Osteocyte (in vitro differentiated cells): Measurements from ENCODE around the gene WDR75. TPM values are rescaled to one million over a fixed set of nuclear protein-coding genes. Genes with fewer than 3 reads are reported as not detected.

Experiments
- DNase-seq: peaks from one replicate; pipeline ENCODE4 v3.0.0; 2021; ENCODE audit warnings: mixed read lengths; ENCODE audit not compliant: unreplicated experiment; ENCODE audit errors: extremely low spot score
- H3K27ac Mint-ChIP-seq: one replicate; pipeline ENCODE4 v1.8.0; 2021; ENCODE audit warnings: mild to moderate bottlenecking, mixed read lengths; ENCODE audit not compliant: unreplicated experiment
- H3K27me3 Mint-ChIP-seq: one replicate; pipeline ENCODE4 v1.8.0; 2021; ENCODE audit warnings: mixed read lengths; ENCODE audit not compliant: unreplicated experiment
- H3K36me3 Mint-ChIP-seq: one replicate; pipeline ENCODE4 v1.8.0; 2021; ENCODE audit warnings: mixed read lengths; ENCODE audit not compliant: unreplicated experiment
- H3K4me1 Mint-ChIP-seq: one replicate; pipeline ENCODE4 v1.8.0; 2021; ENCODE audit warnings: mixed read lengths; ENCODE audit not compliant: unreplicated experiment
- H3K4me3 Mint-ChIP-seq: one replicate; pipeline ENCODE4 v1.8.0; 2021; ENCODE audit warnings: mild to moderate bottlenecking, moderate library complexity, mixed read lengths; ENCODE audit not compliant: unreplicated experiment
- H3K9me3 Mint-ChIP-seq: one replicate; pipeline ENCODE4 v1.8.0; 2021; ENCODE audit warnings: mixed read lengths; ENCODE audit not compliant: unreplicated experiment
- total RNA-seq: library from RNA; stranded (reverse); gene quantifications from 2 replicates; pipeline ENCODE4 v1.2.1, GENCODE V29; 2021
- TF ChIP-seq, protein P1 (sequence below): fragments of 200-600 bp; sonication (generic); IDR thresholded peaks from 2 replicates; pipeline ENCODE4 v1.5.0; 2021; ENCODE audit warnings: antibody characterized with exemption, mild to moderate bottlenecking, moderate library complexity

WDR75 gene
- total RNA-seq, 1 donor from 2014 or later, result 38.8 TPM

DNA sequence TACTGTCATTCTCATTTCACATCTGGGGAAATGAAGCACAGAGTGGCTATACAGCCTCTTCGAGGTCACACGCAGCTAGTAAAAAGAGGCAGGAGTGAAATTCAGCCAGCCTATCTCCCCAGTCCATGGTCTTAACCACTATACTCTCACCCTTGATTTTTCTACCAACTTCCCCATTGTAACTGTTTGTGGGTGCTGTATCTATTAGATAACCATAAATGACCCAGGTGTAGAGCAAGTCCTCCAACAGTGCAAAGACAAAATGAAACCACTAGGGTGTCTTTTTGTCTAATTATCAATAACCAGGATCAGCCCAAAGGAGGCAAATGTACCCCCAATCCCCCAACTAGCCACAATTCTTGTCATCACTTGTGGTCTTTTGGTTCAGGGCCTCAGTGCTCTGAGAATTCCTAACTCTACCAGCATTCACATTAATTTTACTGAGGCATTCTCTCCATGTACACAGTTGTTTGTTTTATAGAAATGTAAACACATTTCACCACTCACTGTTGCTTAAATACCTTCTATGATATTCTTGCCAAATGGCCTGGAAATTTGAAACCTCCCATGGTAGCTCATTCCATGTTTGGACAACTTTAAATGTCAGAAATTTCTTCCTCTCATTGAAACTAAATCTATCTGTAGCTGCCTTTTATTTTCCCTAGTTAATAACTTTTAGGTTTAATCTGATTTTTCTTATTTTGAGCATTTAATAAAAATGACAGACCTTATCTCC lies 80.6 kb downstream of the WDR75 start:
- Mint-ChIP-seq H3K9me3 (no peaks in the 10 kb centered on the region), H3K4me1 (peaks cover 16% of the 10 kb centered on the region), H3K27ac (no peak overlapping the region), H3K4me3 (no peak overlapping the region), H3K27me3 (no peaks in the 10 kb centered on the region), H3K36me3 (peaks cover 2% of the 10 kb centered on the region)
- DNase-seq, result no peak
- TF ChIP-seq, protein P1, sequence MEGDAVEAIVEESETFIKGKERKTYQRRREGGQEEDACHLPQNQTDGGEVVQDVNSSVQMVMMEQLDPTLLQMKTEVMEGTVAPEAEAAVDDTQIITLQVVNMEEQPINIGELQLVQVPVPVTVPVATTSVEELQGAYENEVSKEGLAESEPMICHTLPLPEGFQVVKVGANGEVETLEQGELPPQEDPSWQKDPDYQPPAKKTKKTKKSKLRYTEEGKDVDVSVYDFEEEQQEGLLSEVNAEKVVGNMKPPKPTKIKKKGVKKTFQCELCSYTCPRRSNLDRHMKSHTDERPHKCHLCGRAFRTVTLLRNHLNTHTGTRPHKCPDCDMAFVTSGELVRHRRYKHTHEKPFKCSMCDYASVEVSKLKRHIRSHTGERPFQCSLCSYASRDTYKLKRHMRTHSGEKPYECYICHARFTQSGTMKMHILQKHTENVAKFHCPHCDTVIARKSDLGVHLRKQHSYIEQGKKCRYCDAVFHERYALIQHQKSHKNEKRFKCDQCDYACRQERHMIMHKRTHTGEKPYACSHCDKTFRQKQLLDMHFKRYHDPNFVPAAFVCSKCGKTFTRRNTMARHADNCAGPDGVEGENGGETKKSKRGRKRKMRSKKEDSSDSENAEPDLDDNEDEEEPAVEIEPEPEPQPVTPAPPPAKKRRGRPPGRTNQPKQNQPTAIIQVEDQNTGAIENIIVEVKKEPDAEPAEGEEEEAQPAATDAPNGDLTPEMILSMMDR, result no peak

DNA sequence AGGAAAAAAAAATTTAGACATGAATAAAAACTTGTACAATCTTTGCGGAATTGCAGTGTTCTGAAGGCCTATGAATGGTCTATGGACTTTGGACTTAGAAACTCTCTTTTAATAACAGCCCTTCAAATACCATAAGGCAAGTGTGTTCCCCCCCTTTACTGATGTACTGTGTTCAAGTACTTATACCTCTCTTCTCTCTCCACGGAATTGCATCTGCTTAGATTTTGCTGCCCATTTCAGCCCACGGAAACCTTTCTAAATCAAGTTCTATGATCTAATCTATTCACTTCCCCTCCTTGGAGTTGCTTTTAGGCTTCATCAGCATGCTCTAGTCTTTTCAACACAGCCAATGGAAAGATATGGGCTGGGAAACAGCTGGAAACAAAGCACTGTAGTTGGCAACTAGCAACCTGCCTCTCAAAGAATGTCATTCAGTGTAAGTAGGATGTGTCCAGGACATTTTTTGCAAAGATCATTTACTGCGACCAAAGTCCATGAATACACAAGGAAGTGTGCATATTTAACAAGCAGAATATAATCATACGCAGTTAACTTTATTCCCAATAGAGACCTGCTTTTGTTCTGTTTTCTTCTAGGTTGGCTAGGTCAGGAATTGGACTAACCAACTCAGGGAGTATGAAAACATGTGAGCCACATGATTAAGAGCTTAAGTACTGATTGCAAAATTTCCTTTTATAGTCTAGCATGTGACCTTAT lies 81.3 kb downstream of the WDR75 start:
- peaks cover 16% of the 10 kb centered on the region for H3K4me1 Mint-ChIP-seq
- H3K4me3 Mint-ChIP-seq, result no peak overlapping the region
- H3K27me3 Mint-ChIP-seq, result no peaks in the 10 kb centered on the region
- DNase-seq, result no peak
- TF ChIP-seq, protein P1, result no peak
- H3K9me3 Mint-ChIP-seq, result no peaks in the 10 kb centered on the region
- no peaks in the 10 kb centered on the region for H3K36me3 Mint-ChIP-seq
- no peak overlapping the region for H3K27ac Mint-ChIP-seq

DNA sequence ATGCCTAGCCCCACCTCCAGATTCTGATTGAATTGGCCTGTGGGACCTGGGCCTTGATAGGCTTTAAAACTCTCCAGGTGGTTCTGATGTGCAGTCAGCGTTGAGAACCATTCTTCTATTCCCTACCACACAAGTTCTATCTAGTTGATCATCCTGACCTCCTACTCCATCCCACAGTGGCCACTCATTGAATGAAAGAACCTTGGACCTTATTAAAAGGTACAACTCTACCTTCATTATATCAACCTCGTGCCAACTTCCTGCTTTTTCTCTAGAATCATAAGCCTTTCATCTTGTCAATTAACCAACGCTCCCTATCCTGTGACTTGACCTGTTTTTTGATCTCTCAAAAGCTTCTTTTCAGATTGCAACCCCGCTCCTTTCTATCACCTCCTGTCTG lies 83.5 kb downstream of the WDR75 start:
- H3K36me3 Mint-ChIP-seq, result no peaks in the 10 kb centered on the region
- H3K4me1 Mint-ChIP-seq, result peaks cover 20% of the 10 kb centered on the region
- no peak overlapping the region for H3K27ac Mint-ChIP-seq
- H3K27me3 Mint-ChIP-seq, result no peaks in the 10 kb centered on the region
- no peak for DNase-seq
- H3K4me3 Mint-ChIP-seq, result no peak overlapping the region
- TF ChIP-seq, protein P1, result no peak
- H3K9me3 Mint-ChIP-seq, result no peaks in the 10 kb centered on the region

Other genes starting within 250 kb of the WDR75 start
- gene SLC40A1, start 139.3 kb downstream of the WDR75 start, total RNA-seq, result 10.8 and 11.4 TPM in 2 replicates
- gene ASNSD1, start 220.0 kb downstream of the WDR75 start, total RNA-seq, result 46.0 and 47.6 TPM in 2 replicates
- 5.7 and 6.0 TPM in 2 replicates for gene ANKAR, start 233.2 kb downstream of the WDR75 start, total RNA-seq